H1 (cell line): ENCODE data around the gene SCP2. TPM values are rescaled to one million over a fixed set of nuclear protein-coding genes. Genes with fewer than 3 reads are reported as not detected.

Source experiments
- CEBPB ChIP-seq: IDR thresholded peaks from 2 replicates; pipeline ENCODE4 v1.6.1; 2012; ENCODE audit warnings: low read depth, low read length
- POLR2AphosphoS5 ChIP-seq: IDR thresholded peaks from 2 replicates; pipeline ENCODE4 v1.6.1; 2011; ENCODE audit warnings: low read depth, low read length
- RFX5 ChIP-seq: IDR thresholded peaks from 2 replicates; pipeline ENCODE4 v1.6.1; 2011; ENCODE audit warnings: low read depth, low read length, improper control_type of control experiment, borderline replicate concordance
- SAP30 ChIP-seq: fragments of 300-600 bp; sonication (generic); IDR thresholded peaks from 2 replicates; pipeline ENCODE4 v1.7.1; 2012; ENCODE audit warnings: low read length, moderate library complexity, mild to moderate bottlenecking, inconsistent platforms; ENCODE audit not compliant: insufficient read depth, insufficient replicate concordance
- SP1 ChIP-seq: IDR thresholded peaks from 2 replicates; pipeline ENCODE4 v1.6.1; 2011; ENCODE audit warnings: low read depth, low read length
- SP4 ChIP-seq: IDR thresholded peaks from 2 replicates; pipeline ENCODE4 v1.6.1; 2012; ENCODE audit warnings: low read length, inconsistent platforms
- polyA plus RNA-seq, 7 experiments: library from polyadenylated mRNA; depleted of rRNA in 3 of 7; stranded (reverse) in 5 of 7; unstranded in 2 of 7; fragments of >200 nt in 5 of 7; fragments of 200-250 nt in 2 of 7; gene quantifications; 1 replicate in 5 of 7; 2 replicates in 1 of 7; 4 replicates in 1 of 7; pipeline versions ENCODE4 v1.2.1 to v1.2.3, GENCODE V29; 2011 to 2013; ENCODE audit warnings: missing spikeins in 2 of 7, mixed read lengths in 2 of 7
- total RNA-seq: library from RNA; stranded (reverse); fragmentation: NEBNext Ultra II Directional; extraction: Animal tissue kit (Norgen Biotek cat#: 25700); gene quantifications from 2 replicates; pipeline ENCODE4 v1.2.1, GENCODE V29; 2021

SCP2 gene
- total and polyA plus RNA-seq, 2 of the 8 experiments (the other 6 are each of a cell fraction or from before 2014, with no cell fraction given), result 20.9 to 54.3 TPM

- TF ChIP-seq POLR2AphosphoS5 (no peak), CEBPB (no peak), SP1 (no peak), SAP30 (no peak), SP4 (no peak), RFX5 (no peak)
Measured at GRCh38 chr1:53025769-53026112, 98.7 kb downstream of the SCP2 start (continued).
